ENCODE data around the gene DCLRE1C.
"Not testable (repeated sequence)": the region's sequence is repeated elsewhere in the genome, so short reads cannot be mapped to it uniquely, and the experiment has no call there.

The DCLRE1C gene

DNA sequence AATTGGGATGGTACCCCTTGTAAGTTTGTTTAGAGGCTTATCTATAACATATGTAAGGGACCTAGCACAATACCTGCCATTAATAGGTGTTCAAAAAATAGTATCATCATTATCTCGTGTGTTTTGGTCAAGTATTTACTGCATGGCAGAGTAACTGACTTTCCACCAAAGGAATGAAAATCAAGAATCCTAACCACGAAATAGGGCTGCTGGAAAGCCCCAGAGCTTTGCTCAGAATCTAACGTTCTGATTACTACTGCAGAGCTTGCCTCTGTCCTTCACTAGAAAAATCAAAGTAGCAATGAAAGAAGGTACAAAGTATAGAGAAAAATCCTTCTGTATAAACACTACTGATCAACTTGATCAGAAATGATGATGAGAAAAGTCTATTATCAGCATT, 34.9 kb downstream of the DCLRE1C start:
- peaks cover 4 to 22% (median 8%) of the 10 kb centered on the region in 5 donors for H3K9me3 ChIP-seq (ENCODE audit: control insufficient read depth in 5 of 5, low read length in 5 of 5)
- no peak overlapping the region for H3K27ac ChIP-seq (ENCODE audit: low read depth, low read length)
- H3K4me1 ChIP-seq (ENCODE audit: control insufficient read depth in 5 of 5, insufficient read depth in 5 of 5, low read length in 5 of 5) = no peaks in the 10 kb centered on the region
- H3K27me3 ChIP-seq (ENCODE audit: control insufficient read depth in 5 of 5, insufficient read depth in 4 of 5, low read length in 5 of 5) = no peaks in the 10 kb centered on the region
- no peak overlapping the region for H3K9ac ChIP-seq (ENCODE audit: low read length in 5 of 5)
- H3K36me3 ChIP-seq (ENCODE audit: control insufficient read depth in 5 of 5, insufficient read depth in 5 of 5, low read length in 5 of 5) = peaks cover 50 to 79% (median 63%) of the 10 kb centered on the region in 5 donors
- H3K4me3 ChIP-seq (ENCODE audit: low read depth in 1 of 5, low read length in 5 of 5) = no peak overlapping the region

- Histone ChIP-seq H3K4me3 (ENCODE audit: low read depth in 1 of 5, low read length in 5 of 5) (peak overlapping the region in 1 of 5 donors; percentile 3), H3K27ac (ENCODE audit: low read depth, low read length) (no peak overlapping the region), H3K9ac (ENCODE audit: low read length in 5 of 5) (no peak overlapping the region), H3K9me3 (ENCODE audit: control insufficient read depth in 5 of 5, low read length in 5 of 5) (peaks cover 4 to 22% (median 8%) of the 10 kb centered on the region in 5 donors), H3K27me3 (ENCODE audit: control insufficient read depth in 5 of 5, insufficient read depth in 4 of 5, low read length in 5 of 5) (no peaks in the 10 kb centered on the region), H3K36me3 (ENCODE audit: control insufficient read depth in 5 of 5, insufficient read depth in 5 of 5, low read length in 5 of 5) (peaks cover 49 to 72% (median 52%) of the 10 kb centered on the region in 5 donors), H3K4me1 (ENCODE audit: control insufficient read depth in 5 of 5, insufficient read depth in 5 of 5, low read length in 5 of 5) (no peaks in the 10 kb centered on the region)
Measured at GRCh38 chr10:14917827-14918226, 36.1 kb downstream of the DCLRE1C start.

DNA sequence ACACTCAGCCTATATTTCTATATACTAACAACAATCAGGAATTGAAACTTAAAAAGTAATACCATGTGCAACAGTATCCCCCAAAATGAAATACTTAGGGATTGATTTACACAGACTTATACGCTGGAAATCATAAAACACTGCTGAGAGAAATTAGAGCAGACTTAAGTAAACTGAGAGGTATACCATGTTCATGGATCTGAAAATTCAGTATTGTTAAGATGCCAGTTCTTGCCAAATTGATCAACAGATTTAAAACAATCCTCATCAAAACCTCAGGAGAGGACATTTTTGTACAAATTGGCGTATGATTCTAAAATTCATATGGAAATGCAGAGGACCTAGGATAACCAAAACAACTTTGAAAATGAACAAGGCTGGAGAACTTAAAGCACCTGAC, 37.3 kb downstream of the DCLRE1C start:
- H3K36me3 ChIP-seq (ENCODE audit: control insufficient read depth in 5 of 5, insufficient read depth in 5 of 5, low read length in 5 of 5) = peaks cover 40 to 61% (median 48%) of the 10 kb centered on the region in 5 donors
- H3K27ac ChIP-seq (ENCODE audit: low read depth, low read length) = no peak overlapping the region

GRCh38 chr10:14911801-14912200, 42.1 kb downstream of the DCLRE1C start:
- H3K9ac ChIP-seq (ENCODE audit: low read length in 5 of 5) = no peak overlapping the region
- H3K4me1 ChIP-seq (ENCODE audit: control insufficient read depth in 5 of 5, insufficient read depth in 5 of 5, low read length in 5 of 5) = no peaks in the 10 kb centered on the region
- peaks cover 0 to 8% (median under 1%) of the 10 kb centered on the region in 5 donors for H3K9me3 ChIP-seq (ENCODE audit: control insufficient read depth in 5 of 5, low read length in 5 of 5)
- no peaks in the 10 kb centered on the region for H3K27me3 ChIP-seq (ENCODE audit: control insufficient read depth in 5 of 5, insufficient read depth in 4 of 5, low read length in 5 of 5)
- H3K36me3 ChIP-seq (ENCODE audit: control insufficient read depth in 5 of 5, insufficient read depth in 5 of 5, low read length in 5 of 5) = peaks cover 31 to 44% (median 37%) of the 10 kb centered on the region in 5 donors
- H3K27ac ChIP-seq (ENCODE audit: low read depth, low read length) = no peak overlapping the region
- no peak overlapping the region for H3K4me3 ChIP-seq (ENCODE audit: low read depth in 1 of 5, low read length in 5 of 5)

More for the DNA sequence above, 37.3 kb downstream of the DCLRE1C start:
- Histone ChIP-seq H3K9ac (ENCODE audit: low read length in 5 of 5) (no peak overlapping the region), H3K4me3 (ENCODE audit: low read depth in 1 of 5, low read length in 5 of 5) (no peak overlapping the region), H3K9me3 (ENCODE audit: control insufficient read depth in 5 of 5, low read length in 5 of 5) (peaks cover 4 to 22% (median 8%) of the 10 kb centered on the region in 5 donors), H3K4me1 (ENCODE audit: control insufficient read depth in 5 of 5, insufficient read depth in 5 of 5, low read length in 5 of 5) (no peaks in the 10 kb centered on the region), H3K27me3 (ENCODE audit: control insufficient read depth in 5 of 5, insufficient read depth in 4 of 5, low read length in 5 of 5) (no peaks in the 10 kb centered on the region)

- peaks cover 29 to 40% (median 32%) of the 10 kb centered on the region in 5 donors for H3K36me3 ChIP-seq (ENCODE audit: control insufficient read depth in 5 of 5, insufficient read depth in 5 of 5, low read length in 5 of 5)
Measured at GRCh38 chr10:14910953-14911352, 42.9 kb downstream of the DCLRE1C start.

DNA sequence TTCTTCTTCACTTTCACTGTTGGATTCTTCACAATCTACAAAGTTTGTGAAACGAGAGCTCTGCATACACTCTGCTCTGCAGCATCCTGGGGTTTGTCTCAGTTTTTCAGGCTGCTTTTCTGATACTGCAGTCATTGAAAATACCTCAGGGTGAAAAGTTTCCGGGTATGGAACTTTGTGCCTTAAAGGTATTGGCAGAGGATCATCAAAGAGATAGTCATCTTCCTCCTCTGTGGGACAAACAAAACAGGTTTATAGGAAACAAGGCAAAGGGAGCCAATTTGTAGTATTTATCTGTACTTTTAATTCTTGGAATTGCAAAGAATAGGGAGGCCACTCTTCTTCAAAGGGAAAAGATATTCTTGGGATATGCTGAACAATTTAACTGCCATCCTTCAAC, 44.8 kb downstream of the DCLRE1C start:
- no peaks in the 10 kb centered on the region for H3K9me3 ChIP-seq (ENCODE audit: control insufficient read depth in 5 of 5, low read length in 5 of 5)
- H3K36me3 ChIP-seq (ENCODE audit: control insufficient read depth in 5 of 5, insufficient read depth in 5 of 5, low read length in 5 of 5) = peaks cover 24 to 40% (median 29%) of the 10 kb centered on the region in 5 donors
- H3K4me3 ChIP-seq (ENCODE audit: low read depth in 1 of 5, low read length in 5 of 5) = no peak overlapping the region

More at GRCh38 chr10:14910953-14911352, 42.9 kb downstream of the DCLRE1C start:
- Histone ChIP-seq H3K9ac (ENCODE audit: low read length in 5 of 5) (no peak overlapping the region), H3K9me3 (ENCODE audit: control insufficient read depth in 5 of 5, low read length in 5 of 5) (peaks cover 0 to under 1% (median 0%) of the 10 kb centered on the region in 5 donors), H3K4me1 (ENCODE audit: control insufficient read depth in 5 of 5, insufficient read depth in 5 of 5, low read length in 5 of 5) (no peaks in the 10 kb centered on the region), H3K4me3 (ENCODE audit: low read depth in 1 of 5, low read length in 5 of 5) (no peak overlapping the region), H3K27ac (ENCODE audit: low read depth, low read length) (no peak overlapping the region), H3K27me3 (ENCODE audit: control insufficient read depth in 5 of 5, insufficient read depth in 4 of 5, low read length in 5 of 5) (no peaks in the 10 kb centered on the region)

DNA sequence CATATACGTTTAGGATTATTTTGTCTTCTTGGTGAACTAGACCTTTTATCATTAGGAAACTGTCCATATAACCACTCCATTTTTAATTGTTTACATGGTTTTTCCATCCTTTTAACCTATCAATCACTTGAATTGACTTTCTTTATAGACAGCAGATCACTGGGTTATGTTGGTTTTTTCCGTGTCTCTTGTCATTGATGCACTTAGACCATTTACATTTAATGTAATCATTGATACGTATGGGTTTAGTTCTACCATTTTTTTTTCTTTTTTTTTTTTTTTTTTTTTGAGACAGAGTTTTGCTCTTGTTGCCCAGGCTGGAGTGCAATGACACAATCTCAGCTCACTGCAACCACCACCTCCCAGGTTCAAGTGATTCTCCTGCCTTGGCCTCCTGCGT, 46.3 kb downstream of the DCLRE1C start:
- H3K9me3 ChIP-seq (ENCODE audit: control insufficient read depth in 5 of 5, low read length in 5 of 5); H3K4me1 ChIP-seq (ENCODE audit: control insufficient read depth in 5 of 5, insufficient read depth in 5 of 5, low read length in 5 of 5); H3K9ac ChIP-seq (ENCODE audit: low read length in 5 of 5); H3K27me3 ChIP-seq (ENCODE audit: control insufficient read depth in 5 of 5, insufficient read depth in 4 of 5, low read length in 5 of 5); H3K4me3 ChIP-seq (ENCODE audit: low read depth in 1 of 5, low read length in 5 of 5); H3K27ac ChIP-seq (ENCODE audit: low read depth, low read length): not testable (repeated sequence)
- peaks cover 21 to 38% (median 33%) of the 10 kb centered on the region in 5 donors for H3K36me3 ChIP-seq (ENCODE audit: control insufficient read depth in 5 of 5, insufficient read depth in 5 of 5, low read length in 5 of 5)

More for the DNA sequence above, 44.8 kb downstream of the DCLRE1C start:
- Histone ChIP-seq H3K4me1 (ENCODE audit: control insufficient read depth in 5 of 5, insufficient read depth in 5 of 5, low read length in 5 of 5) (no peaks in the 10 kb centered on the region), H3K27ac (ENCODE audit: low read depth, low read length) (no peak overlapping the region), H3K27me3 (ENCODE audit: control insufficient read depth in 5 of 5, insufficient read depth in 4 of 5, low read length in 5 of 5) (no peaks in the 10 kb centered on the region), H3K9ac (ENCODE audit: low read length in 5 of 5) (no peak overlapping the region)

- Histone ChIP-seq H3K4me3 (ENCODE audit: low read depth in 1 of 5, low read length in 5 of 5) (no peak overlapping the region), H3K27me3 (ENCODE audit: control insufficient read depth in 5 of 5, insufficient read depth in 4 of 5, low read length in 5 of 5) (no peaks in the 10 kb centered on the region), H3K9me3 (ENCODE audit: control insufficient read depth in 5 of 5, low read length in 5 of 5) (no peaks in the 10 kb centered on the region), H3K36me3 (ENCODE audit: control insufficient read depth in 5 of 5, insufficient read depth in 5 of 5, low read length in 5 of 5) (peaks cover 21 to 36% (median 29%) of the 10 kb centered on the region in 5 donors), H3K9ac (ENCODE audit: low read length in 5 of 5) (no peak overlapping the region), H3K27ac (ENCODE audit: low read depth, low read length) (no peak overlapping the region), H3K4me1 (ENCODE audit: control insufficient read depth in 5 of 5, insufficient read depth in 5 of 5, low read length in 5 of 5) (no peaks in the 10 kb centered on the region)
Measured at GRCh38 chr10:14906765-14907164, 47.1 kb downstream of the DCLRE1C start.

DNA sequence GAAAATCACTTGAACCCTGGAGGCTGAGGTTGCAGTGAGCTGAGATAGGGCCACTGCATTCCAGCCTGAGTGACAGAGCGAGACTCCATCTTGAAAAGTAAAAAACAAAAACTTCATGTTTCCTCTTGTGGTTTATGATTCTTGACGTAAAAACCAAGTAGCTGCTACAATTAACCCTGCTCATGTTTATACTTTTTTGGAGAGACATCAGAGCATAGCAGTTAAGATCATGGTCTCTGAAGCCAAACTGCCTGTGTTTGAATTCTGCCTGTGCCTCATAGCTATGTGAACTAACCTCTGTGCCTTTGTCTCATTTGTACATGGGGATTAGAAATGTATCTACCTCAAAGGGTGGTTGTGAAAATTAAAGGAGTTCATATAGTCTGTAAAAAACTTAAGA, 48.0 kb downstream of the DCLRE1C start:
- Histone ChIP-seq H3K27ac (ENCODE audit: low read depth, low read length) (no peak overlapping the region), H3K9me3 (ENCODE audit: control insufficient read depth in 5 of 5, low read length in 5 of 5) (no peaks in the 10 kb centered on the region), H3K4me3 (ENCODE audit: low read depth in 1 of 5, low read length in 5 of 5) (no peak overlapping the region), H3K4me1 (ENCODE audit: control insufficient read depth in 5 of 5, insufficient read depth in 5 of 5, low read length in 5 of 5) (no peaks in the 10 kb centered on the region), H3K36me3 (ENCODE audit: control insufficient read depth in 5 of 5, insufficient read depth in 5 of 5, low read length in 5 of 5) (peaks cover 18 to 34% (median 26%) of the 10 kb centered on the region in 5 donors), H3K9ac (ENCODE audit: low read length in 5 of 5) (no peak overlapping the region), H3K27me3 (ENCODE audit: control insufficient read depth in 5 of 5, insufficient read depth in 4 of 5, low read length in 5 of 5) (no peaks in the 10 kb centered on the region)

DNA sequence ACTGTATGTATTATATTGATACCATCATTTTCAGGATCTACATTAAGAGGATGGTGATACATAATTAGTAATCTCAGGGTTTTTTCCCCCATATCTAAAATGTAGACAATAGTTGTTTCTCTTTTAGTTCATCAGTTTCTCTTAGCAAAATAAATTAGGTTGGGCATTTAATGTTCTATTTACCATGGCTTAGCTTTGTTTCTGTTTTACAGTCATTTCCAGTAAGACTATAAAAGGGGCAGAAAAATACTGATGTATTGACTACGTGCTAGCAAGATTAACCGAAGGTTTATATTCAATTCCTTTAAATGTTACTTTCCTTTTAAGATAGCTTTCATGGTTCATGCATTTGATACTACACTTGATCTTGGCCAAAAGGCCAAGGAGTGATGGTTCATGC, 49.0 kb downstream of the DCLRE1C start:
- Histone ChIP-seq H3K9ac (ENCODE audit: low read length in 5 of 5) (no peak overlapping the region), H3K9me3 (ENCODE audit: control insufficient read depth in 5 of 5, low read length in 5 of 5) (no peaks in the 10 kb centered on the region), H3K36me3 (ENCODE audit: control insufficient read depth in 5 of 5, insufficient read depth in 5 of 5, low read length in 5 of 5) (peaks cover 11 to 24% (median 19%) of the 10 kb centered on the region in 5 donors), H3K4me3 (ENCODE audit: low read depth in 1 of 5, low read length in 5 of 5) (no peak overlapping the region), H3K4me1 (ENCODE audit: control insufficient read depth in 5 of 5, insufficient read depth in 5 of 5, low read length in 5 of 5) (no peaks in the 10 kb centered on the region), H3K27ac (ENCODE audit: low read depth, low read length) (no peak overlapping the region), H3K27me3 (ENCODE audit: control insufficient read depth in 5 of 5, insufficient read depth in 4 of 5, low read length in 5 of 5) (no peaks in the 10 kb centered on the region)
